Measurements from ENCODE around the gene CREG2.
A peak's percentile ranks its signal among the peaks of the same experiment; 100 is the strongest.

The CREG2 gene

GRCh38 chr2:101401906-101402305, 14.6 kb upstream of the CREG2 start:
- no peak for DNase-seq (ENCODE audit: low read depth)
- no peak overlapping the region for H3K4me3 ChIP-seq (ENCODE audit: control insufficient read depth, low read depth, low read length)
- no peak for TF ChIP-seq CTCF (conservative IDR thresholded peaks at IDR 0.05; ENCODE audit: control insufficient read depth, insufficient read depth, low read depth, low read length)

DNA sequence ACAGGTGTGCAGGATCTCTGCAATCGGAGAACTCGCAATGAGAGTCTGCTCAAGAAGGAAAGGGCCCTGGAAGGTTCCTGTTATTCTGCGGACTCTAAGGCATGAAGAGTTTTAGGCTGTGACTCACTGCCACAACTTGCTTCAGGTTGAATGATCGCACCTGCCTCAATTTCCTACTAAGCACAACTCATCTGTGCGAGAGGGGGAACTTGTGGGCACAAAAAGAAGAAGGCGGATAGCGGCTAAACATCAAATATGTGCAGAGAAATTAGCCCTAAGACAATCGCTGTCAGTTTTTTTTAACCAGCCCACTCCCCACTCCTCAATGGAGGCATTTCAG, 14.0 kb upstream of the CREG2 start:
- no peak for DNase-seq (ENCODE audit: low read depth)
- no peak for TF ChIP-seq CTCF (conservative IDR thresholded peaks at IDR 0.05; ENCODE audit: control insufficient read depth, insufficient read depth, low read depth, low read length)
- no peak overlapping the region for H3K4me3 ChIP-seq (ENCODE audit: control insufficient read depth, low read depth, low read length)

- no peak overlapping the region for H3K4me3 ChIP-seq (ENCODE audit: control insufficient read depth, low read depth, low read length)
- no peak for TF ChIP-seq CTCF (conservative IDR thresholded peaks at IDR 0.05; ENCODE audit: control insufficient read depth, insufficient read depth, low read depth, low read length)
- DNase-seq (ENCODE audit: low read depth) = no peak
These were observed 13.4 kb upstream of the CREG2 start for GRCh38 chr2:101400506-101401325.

DNA sequence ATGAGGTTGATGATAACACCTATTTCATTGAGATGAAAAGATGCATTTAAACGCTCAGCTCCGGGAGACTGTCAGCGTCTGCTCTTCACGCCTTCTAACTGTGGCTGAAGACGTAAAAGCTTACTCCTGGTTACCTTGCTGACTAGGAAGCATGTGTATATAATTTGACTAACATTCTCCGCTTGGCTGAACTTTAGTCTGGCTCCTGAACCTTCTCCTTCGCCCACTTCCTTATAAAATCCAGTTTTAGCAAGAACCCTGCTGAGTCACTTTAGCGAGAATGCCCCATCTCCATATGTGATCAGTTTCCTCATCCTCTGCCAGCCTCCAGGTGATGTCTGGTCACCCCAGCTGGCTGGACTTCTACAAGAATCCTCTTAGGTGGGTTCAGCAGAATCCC, 12.7 kb upstream of the CREG2 start:
- no peak for TF ChIP-seq CTCF (conservative IDR thresholded peaks at IDR 0.05; ENCODE audit: control insufficient read depth, insufficient read depth, low read depth, low read length)
- peak; percentile 33 for DNase-seq (ENCODE audit: low read depth)
- H3K4me3 ChIP-seq (ENCODE audit: control insufficient read depth, low read depth, low read length) = no peak overlapping the region

DNA sequence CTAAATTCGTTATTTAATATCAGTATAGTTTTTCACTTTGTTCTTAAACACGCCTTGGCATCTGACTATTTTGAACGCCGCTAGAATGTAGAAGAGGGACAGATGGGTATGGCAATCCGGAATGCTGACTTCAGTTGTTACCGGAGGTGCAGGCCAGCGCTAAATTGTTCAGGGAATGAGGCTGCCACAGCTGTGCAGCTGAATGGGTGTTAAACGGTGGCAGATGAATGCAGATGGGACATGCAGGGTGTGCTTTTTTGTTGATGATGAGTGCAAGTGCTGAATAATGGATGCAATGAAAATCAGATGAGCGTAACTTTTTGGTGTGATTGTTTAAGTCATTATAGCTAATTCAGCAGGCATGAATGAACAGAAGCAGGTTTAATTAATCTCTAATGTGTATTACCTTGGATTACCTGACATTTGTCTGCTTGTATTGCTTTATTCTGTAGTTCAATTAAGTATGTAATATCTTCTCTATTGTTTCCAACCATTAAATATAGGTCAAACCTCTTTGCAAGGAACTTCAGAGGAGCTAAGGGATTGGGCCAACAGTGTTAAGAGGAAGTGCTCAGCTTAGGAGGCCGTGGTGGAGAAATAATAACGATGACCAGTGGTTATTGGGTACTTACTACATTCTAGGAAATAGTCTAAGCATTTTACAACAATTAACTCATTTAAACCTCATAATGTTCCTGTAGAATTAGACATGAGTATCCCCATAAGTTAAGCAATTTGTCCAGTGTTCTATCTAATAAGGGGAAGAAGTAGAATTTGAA, 11.9 kb upstream of the CREG2 start:
- TF ChIP-seq CTCF (conservative IDR thresholded peaks at IDR 0.05; ENCODE audit: control insufficient read depth, insufficient read depth, low read depth, low read length) = no peak
- no peak for DNase-seq (ENCODE audit: low read depth)
- H3K4me3 ChIP-seq (ENCODE audit: control insufficient read depth, low read depth, low read length) = no peak overlapping the region

GRCh38 chr2:101398116-101398821, 11.0 kb upstream of the CREG2 start:
- no peak for TF ChIP-seq CTCF (conservative IDR thresholded peaks at IDR 0.05; ENCODE audit: control insufficient read depth, insufficient read depth, low read depth, low read length)
- no peak overlapping the region for H3K4me3 ChIP-seq (ENCODE audit: control insufficient read depth, low read depth, low read length)
- peak; percentile 35 for DNase-seq (ENCODE audit: low read depth)

All from fibroblast of mammary gland (primary cell).